PC-9 (cell line): Measurements from ENCODE around the gene IL4R. TPM values are rescaled to one million over a fixed set of nuclear protein-coding genes. Genes with fewer than 3 reads are reported as not detected.

Source experiments
- BruUV-seq: library from RNA; stranded (reverse); fragments of 400-500 nt; replicated peaks from 2 replicates; lab custom pipeline; 2021; lab: Mats Ljungman, UMichigan
- CTCF ChIA-PET: fragments of 300-600 bp; sonication (Branson Sonifier 250); formaldehyde crosslinking; loops from one replicate; lab custom pipeline; 2022; ENCODE audit warnings: antibody characterized with exemption; lab: Charles Lee
- POLR2A ChIA-PET: fragments of 300-600 bp; sonication (Branson Sonifier 250); formaldehyde crosslinking; loops from one replicate; lab custom pipeline; 2022; ENCODE audit warnings: antibody characterized with exemption; ENCODE audit not compliant: unreplicated experiment; lab: Charles Lee
- DNase-seq, 2 experiments: peaks; one replicate each; pipeline versions ENCODE4 v3.0.0 to v3.0.0-alpha.2; 2015 to 2022; ENCODE audit warnings: mixed read lengths in 1 of 2
- H2AFZ ChIP-seq: fragments of 200-600 bp; sonication (generic); 2 replicates; pipeline ENCODE4 v1.8.1; 2017; ENCODE audit warnings: antibody characterized with exemption
- H3F3A ChIP-seq: fragments of 200-600 bp; sonication (generic); 2 replicates; pipeline ENCODE4 v1.8.1; 2017; ENCODE audit warnings: antibody characterized with exemption, mild to moderate bottlenecking, low read depth; ENCODE audit not compliant: insufficient read depth
- H3K27ac ChIP-seq: fragments of 200-600 bp; sonication (generic); 2 replicates; pipeline ENCODE4 v1.6.1; 2016; ENCODE audit warnings: mixed run types
- H3K27me3 ChIP-seq: fragments of 200-600 bp; sonication (generic); 2 replicates; pipeline ENCODE4 v1.6.1; 2016; ENCODE audit warnings: low read depth, mixed run types; ENCODE audit not compliant: insufficient read depth
- H3K36me3 ChIP-seq: fragments of 200-600 bp; sonication (generic); 2 replicates; pipeline ENCODE4 v1.6.1; 2016; ENCODE audit warnings: low read depth, mixed run types
- H3K4me1 ChIP-seq: fragments of 200-600 bp; sonication (generic); replicated peaks from 2 replicates; pipeline ENCODE4 v1.6.1; 2016; ENCODE audit warnings: mixed run types; ENCODE audit not compliant: insufficient read depth
- H3K4me2 ChIP-seq: fragments of 200-600 bp; sonication (generic); 2 replicates; pipeline ENCODE4 v1.6.1; 2017; ENCODE audit warnings: mixed run types
- H3K4me3 ChIP-seq: fragments of 200-600 bp; sonication (generic); 2 replicates; pipeline ENCODE4 v1.6.1; 2016; ENCODE audit warnings: mixed run types
- H3K79me2 ChIP-seq: fragments of 200-600 bp; sonication (generic); 2 replicates; pipeline ENCODE4 v1.6.1; 2017; ENCODE audit warnings: low read depth, mixed run types
- H3K9me2 ChIP-seq: fragments of 200-600 bp; sonication (generic); 2 replicates; pipeline ENCODE4 v1.8.1; 2017; ENCODE audit warnings: mild to moderate bottlenecking; ENCODE audit not compliant: insufficient read depth
- H3K9me3 ChIP-seq: fragments of 200-600 bp; sonication (generic); 2 replicates; pipeline ENCODE4 v1.8.1; 2016; ENCODE audit warnings: low read depth; ENCODE audit not compliant: insufficient read depth
- H4K20me1 ChIP-seq: fragments of 200-600 bp; sonication (generic); 2 replicates; pipeline ENCODE4 v1.8.1; 2017; ENCODE audit not compliant: insufficient read depth
- CTCF ChIP-seq: fragments of 200-600 bp; sonication (generic); conservative IDR thresholded peaks from 2 replicates; pipeline ENCODE4 v1.6.1; 2017; ENCODE audit warnings: mixed run types, antibody characterized with exemption, mild to moderate bottlenecking, moderate library complexity
- EZH2 ChIP-seq: fragments of 200-600 bp; sonication (generic); IDR thresholded peaks from 2 replicates; pipeline ENCODE4 v1.8.0; 2017; ENCODE audit warnings: antibody characterized with exemption, low read depth
- intact Hi-C: fragments of 100-400 bp; cut with micrococcal nuclease; formaldehyde crosslinking; loops from one replicate; pipeline ENCODE4 v1.10.0; 2022; ENCODE audit not compliant: unreplicated experiment
- total RNA-seq: library from RNA; stranded (reverse); gene quantifications from 2 replicates; pipeline ENCODE4 v1.2.3, GENCODE V29; 2021

The IL4R gene
- total RNA-seq, 1 experiment from 2014 or later: 76.5 TPM

DNA sequence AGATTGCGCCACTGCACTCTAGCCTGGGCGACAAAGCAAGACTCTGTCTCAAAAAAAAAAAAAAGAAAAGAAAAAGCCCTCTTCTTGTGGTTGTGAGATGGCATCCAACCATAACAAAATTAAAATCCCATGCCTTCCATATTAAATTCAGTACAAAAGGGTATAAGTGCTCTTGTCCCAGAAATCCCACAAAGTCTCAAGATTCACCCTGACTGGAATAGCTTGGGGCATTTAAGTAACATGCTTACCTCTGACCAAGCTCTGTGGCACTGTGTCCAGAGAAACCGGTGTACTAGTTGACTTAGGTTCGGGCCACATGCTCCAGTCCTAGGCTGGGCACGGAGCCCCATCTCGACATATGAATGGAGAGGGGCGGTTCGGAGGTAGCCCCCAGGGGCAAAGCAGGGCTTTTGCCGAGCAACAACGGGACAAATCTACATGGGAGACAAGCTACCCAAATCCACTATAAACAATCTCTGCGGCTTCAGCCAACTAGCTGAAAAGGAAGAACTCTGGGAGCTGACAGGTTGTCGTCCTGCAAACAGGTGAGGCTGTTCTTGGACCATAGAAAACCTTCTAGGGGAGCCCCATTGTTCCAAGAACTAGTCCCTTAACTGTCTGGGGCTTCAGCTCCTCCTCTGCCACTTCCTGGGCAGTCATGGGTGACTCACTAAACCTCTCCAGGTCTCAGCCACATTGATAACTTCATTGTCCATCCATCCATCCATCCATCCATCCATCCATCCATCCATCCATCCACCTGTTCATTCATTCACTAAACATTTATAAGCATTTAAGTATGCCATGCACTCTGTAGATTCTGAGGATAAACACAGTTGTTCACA lies 10.3 kb upstream of the IL4R start:
- H3K79me2 ChIP-seq: no peaks in the 10 kb centered on the region
- ChIA-PET POLR2A (no interaction called here), CTCF (no interaction called here)
- no TSS peak for BruUV-seq
- H3K9me3 ChIP-seq: peaks cover 7% of the 10 kb centered on the region; the same call in 1 of the 2 replicates
- H3K9me2 ChIP-seq: no peaks in the 10 kb centered on the region
- H4K20me1 ChIP-seq: no peaks in the 10 kb centered on the region
- TF ChIP-seq CTCF (no peak), EZH2 (no peak)
- H3K4me3 ChIP-seq: no peak overlapping the region
- no peaks in the 10 kb centered on the region for H3K36me3 ChIP-seq
- no peak overlapping the region for H3K4me2 ChIP-seq
- no peaks in the 10 kb centered on the region for H3K4me1 ChIP-seq
- DNase-seq: no peak
- intact Hi-C loops: no loop called here
- no peaks in the 10 kb centered on the region for H3K27me3 ChIP-seq
- no peaks in the 10 kb centered on the region for H3F3A ChIP-seq
- H3K27ac ChIP-seq: no peak overlapping the region
- H2AFZ ChIP-seq: no peak overlapping the region

DNA sequence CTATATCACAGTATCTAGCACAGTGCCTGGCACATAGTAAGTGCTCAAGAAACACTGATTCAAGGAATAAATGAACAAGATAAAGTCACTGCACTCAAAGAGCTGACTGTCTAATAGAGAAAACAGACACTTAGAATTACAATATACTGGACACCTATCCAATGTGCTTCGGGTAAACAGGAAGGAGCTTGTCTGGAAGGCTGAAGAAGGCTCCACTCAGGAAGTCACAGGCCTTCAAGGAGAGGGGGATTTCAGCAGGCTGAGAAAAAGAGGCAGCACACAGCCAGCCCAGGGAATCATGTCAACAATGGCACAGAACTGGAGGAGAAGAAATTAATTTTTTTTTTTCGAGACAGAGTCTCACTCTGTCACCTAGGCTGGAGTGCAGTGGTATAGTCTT lies 9.7 kb upstream of the IL4R start:
- Histone ChIP-seq H3K79me2 (no peaks in the 10 kb centered on the region), H3K27ac (no peak overlapping the region), H2AFZ (no peak overlapping the region), H3F3A (no peaks in the 10 kb centered on the region), H3K36me3 (no peaks in the 10 kb centered on the region), H4K20me1 (no peaks in the 10 kb centered on the region), H3K9me2 (no peaks in the 10 kb centered on the region), H3K27me3 (no peaks in the 10 kb centered on the region), H3K9me3 (peaks cover 13% of the 10 kb centered on the region; the same call in 1 of the 2 replicates), H3K4me1 (no peaks in the 10 kb centered on the region), H3K4me2 (no peak overlapping the region), H3K4me3 (no peak overlapping the region)
- no peak for DNase-seq
- POLR2A ChIA-PET: no interaction called here
- BruUV-seq: no TSS peak
- intact Hi-C loops: no loop called here
- TF ChIP-seq CTCF (no peak), EZH2 (no peak)
- CTCF ChIA-PET: no interaction called here

- Histone ChIP-seq H3K9me2 (no peaks in the 10 kb centered on the region), H2AFZ (no peak overlapping the region), H3K9me3 (peaks cover 13% of the 10 kb centered on the region; the same call in 1 of the 2 replicates), H4K20me1 (no peaks in the 10 kb centered on the region), H3F3A (no peaks in the 10 kb centered on the region; the same call in 1 of the 2 replicates), H3K4me1 (no peaks in the 10 kb centered on the region), H3K27me3 (no peaks in the 10 kb centered on the region), H3K27ac (no peak overlapping the region), H3K4me2 (no peak overlapping the region), H3K79me2 (no peaks in the 10 kb centered on the region), H3K36me3 (no peaks in the 10 kb centered on the region), H3K4me3 (no peak overlapping the region)
- CTCF ChIA-PET: no interaction called here
- DNase-seq: no peak
- intact Hi-C loops: no loop called here
- BruUV-seq: no TSS peak
- no peak for TF ChIP-seq EZH2
- POLR2A ChIA-PET: interaction anchor here (0.6 kb wide), 1 partner anchor 41 kb away, joined by 5 read pairs; no protein-coding TSS in a partner anchor
Observed at GRCh38 chr16:27304881-27305745, 8.7 kb upstream of the IL4R start.
